GM12878 (cell line): ENCODE measurements around the gene EMC6. TPM values are rescaled to one million over a fixed set of nuclear protein-coding genes. Genes with fewer than 3 reads are reported as not detected.
"Not testable (repeated sequence)": the region's sequence is repeated elsewhere in the genome, so short reads cannot be mapped to it uniquely, and the experiment has no call there.

ENCODE experiments used
- ATAC-seq: fragments of 200-7000 bp; cut with Tn5 transposase; 3 replicates; pipeline ENCODE4 v1.9.1; 2020; ENCODE audit warnings: mild to moderate bottlenecking, moderate library complexity
- BruUV-seq: library from RNA; stranded (reverse); fragments of 400-500 nt; replicated peaks from 2 replicates; lab custom pipeline; 2021; lab: Mats Ljungman, UMichigan
- CTCF ChIA-PET: fragments of 300-600 bp; sonication (Branson Sonifier 250); formaldehyde crosslinking; extraction: SDS; loops from one replicate; lab custom pipeline; 2021; ENCODE audit warnings: inconsistent platforms; lab: Yijun Ruan, JAX
- POLR2A ChIA-PET: fragments of 350-600 bp; formaldehyde crosslinking; extraction: SDS; loops from one replicate; lab custom pipeline; 2021; ENCODE audit warnings: inconsistent platforms; lab: Charles Lee
- RAD21 ChIA-PET: fragments of 300-600 bp; sonication (Branson Sonifier 250); formaldehyde crosslinking; loops from one replicate; lab custom pipeline; 2023; ENCODE audit warnings: antibody characterized with exemption; ENCODE audit not compliant: unreplicated experiment; lab: Charles Lee
- SMC1A ChIA-PET: fragments of 300-600 bp; sonication (Branson Sonifier 250); formaldehyde crosslinking; loops from one replicate; lab custom pipeline; 2023; ENCODE audit not compliant: unreplicated experiment, uncharacterized antibody; lab: Charles Lee
- DNase-seq: peaks from one replicate; pipeline ENCODE4 v3.0.0-alpha.2; 2011; ENCODE audit warnings: low read depth, low spot score
- FAIRE-seq: peaks from 3 replicates; lab custom pipeline; 2011; peaks lifted over from hg19 to GRCh38; lab: Jason Lieb, UNC
- H2AFZ ChIP-seq: 2 replicates; pipeline ENCODE4 v1.6.0; 2011; ENCODE audit warnings: low read depth, low read length, control low read depth; ENCODE audit not compliant: control insufficient read depth
- H3K27ac ChIP-seq: 2 replicates; pipeline ENCODE4 v1.5.1; 2011; ENCODE audit warnings: control low read depth; ENCODE audit not compliant: control insufficient read depth, insufficient read depth
- H3K27me3 ChIP-seq, 2 experiments: replicated peaks in 1 of 2; 2 replicates each; pipeline versions ENCODE4 v1.6.0 to v1.6.1; 2011; ENCODE audit warnings: low read length in 1 of 2; ENCODE audit not compliant: control insufficient read depth in 2 of 2, insufficient read depth in 2 of 2
- H3K36me3 ChIP-seq, 2 experiments: 2 replicates each; pipeline ENCODE4 v1.5.1; 2011; ENCODE audit warnings: low read length in 1 of 2; ENCODE audit not compliant: control insufficient read depth in 2 of 2, insufficient read depth in 2 of 2
- H3K4me1 ChIP-seq: 2 replicates; pipeline ENCODE4 v1.6.1; 2011; ENCODE audit warnings: mild to moderate bottlenecking, low read length, moderate library complexity, mixed read lengths; ENCODE audit not compliant: control insufficient read depth, insufficient read depth
- H3K4me2 ChIP-seq: 2 replicates; pipeline ENCODE4 v1.6.0; 2011; ENCODE audit warnings: control low read depth; ENCODE audit not compliant: control insufficient read depth, insufficient read depth
- H3K4me3 ChIP-seq: fragments of 200-600 bp; sonication (generic); 2 replicates; pipeline ENCODE4 v1.5.1; 2016
- H3K79me2 ChIP-seq: 2 replicates; pipeline ENCODE4 v1.6.0; 2011; ENCODE audit warnings: low read length; ENCODE audit not compliant: control insufficient read depth, insufficient read depth
- H3K9ac ChIP-seq: 2 replicates; pipeline ENCODE4 v1.8.0; 2011; ENCODE audit warnings: low read length, control low read depth, mixed read lengths; ENCODE audit not compliant: control insufficient read depth, insufficient read depth
- H3K9me3 ChIP-seq: replicated peaks from 3 replicates; pipeline ENCODE4 v1.5.1; 2011; ENCODE audit warnings: mild to moderate bottlenecking, low read length; ENCODE audit not compliant: control insufficient read depth, insufficient read depth
- H4K20me1 ChIP-seq: 2 replicates; pipeline ENCODE4 v1.6.0; 2011; ENCODE audit not compliant: control insufficient read depth, insufficient read depth
- BRCA1 ChIP-seq: IDR thresholded peaks from 2 replicates; pipeline ENCODE4 v1.6.1; 2011; ENCODE audit warnings: low read depth, low read length, improper control_type of control experiment
- CBX3 ChIP-seq: fragments of 200-600 bp; sonication (generic); IDR thresholded peaks from 2 replicates; pipeline ENCODE4 v1.6.1; 2016; ENCODE audit warnings: low read depth, borderline replicate concordance
- ETV6 ChIP-seq, 2 experiments: fragments of 450-650 bp in 1 of 2; IDR thresholded peaks in 1 of 2; conservative IDR thresholded peaks in 1 of 2; 2 replicates each; pipeline ENCODE4 v1.6.1; 2014; ENCODE audit warnings: antibody characterized with exemption in 1 of 2, borderline replicate concordance in 1 of 2, low read depth in 1 of 2, mild to moderate bottlenecking in 1 of 2, moderate library complexity in 1 of 2
- FOXM1 ChIP-seq: IDR thresholded peaks from 2 replicates; pipeline ENCODE4 v1.6.1; 2012; ENCODE audit warnings: low read depth, mild to moderate bottlenecking, inconsistent platforms, low read length, moderate library complexity
- NFYA ChIP-seq: IDR thresholded peaks from 2 replicates; pipeline ENCODE4 v1.6.1; 2011; ENCODE audit warnings: low read depth, mild to moderate bottlenecking, low read length, improper control_type of control experiment, borderline replicate concordance
- NFYB ChIP-seq: IDR thresholded peaks from 2 replicates; pipeline ENCODE4 v1.6.1; 2011; ENCODE audit warnings: low read depth, mild to moderate bottlenecking, low read length, improper control_type of control experiment, moderate library complexity; ENCODE audit not compliant: insufficient read depth
- RBBP5 ChIP-seq: fragments of 200-600 bp; sonication (generic); conservative IDR thresholded peaks from 2 replicates; pipeline ENCODE4 v1.6.1; 2016
- SPI1 ChIP-seq: IDR thresholded peaks from 2 replicates; pipeline ENCODE4 v1.6.1; 2011; ENCODE audit warnings: low read depth, mild to moderate bottlenecking, low read length, moderate library complexity, borderline replicate concordance; ENCODE audit not compliant: insufficient read depth
- SUZ12 ChIP-seq: fragments of 200-600 bp; sonication (generic); IDR thresholded peaks from one replicate; pipeline ENCODE4 v1.6.1; 2018; ENCODE audit warnings: antibody characterized with exemption, mild to moderate bottlenecking; ENCODE audit not compliant: unreplicated experiment
- ZNF207 ChIP-seq: fragments of 450-650 bp; IDR thresholded peaks from 2 replicates; pipeline ENCODE4 v1.6.1; 2014; ENCODE audit warnings: antibody characterized with exemption, mild to moderate bottlenecking, borderline replicate concordance
- ZZZ3 ChIP-seq: IDR thresholded peaks from 2 replicates; pipeline ENCODE4 v1.6.1; 2011; ENCODE audit warnings: low read depth; ENCODE audit not compliant: control insufficient read depth, insufficient read length
- WGBS: methylation state at CpG from one replicate; pipeline ENCODE4 v1.1.6; 2016; ENCODE audit warnings: low lambda C conversion rate; ENCODE audit not compliant: insufficient replicate concordance, insufficient coverage; ENCODE audit errors: missing lambda C conversion rate; 5-methylcytosine and 5-hydroxymethylcytosine counted together
- in situ Hi-C: fragments of 300-500 bp; cut with MboI; formaldehyde crosslinking; loops from 9 replicates; pipeline ENCODE4 v1.14.3; 2018; ENCODE audit warnings: mixed read lengths
- intact Hi-C: fragments of 100-400 bp; cut with micrococcal nuclease; formaldehyde crosslinking; loops from one replicate; pipeline ENCODE4 v1.14.2; 2022; ENCODE audit not compliant: unreplicated experiment
- polyA plus RNA-seq, 11 experiments: library from polyadenylated mRNA; depleted of rRNA in 4 of 11; unstranded in 6 of 11; stranded (reverse) in 5 of 11; fragments of >200 nt; fragmentation: Nextera tagmentation in 4 of 11; fragmentation: Illumina TruSeq in 1 of 11; extraction: Ambion mirVana in 4 of 11; extraction: Trizol in 1 of 11; gene quantifications; 1 replicate in 1 of 11; 2 replicates in 10 of 11; pipeline versions ENCODE4 v1.2.1 to v1.2.3, GENCODE V29; 2011 to 2016; ENCODE audit warnings: inconsistent platforms in 2 of 11, missing spikeins in 2 of 11, low read depth in 1 of 11
- total RNA-seq, 4 experiments: library from RNA; depleted of rRNA in 3 of 4; stranded (reverse); fragments of >200 nt in 3 of 4; fragmentation: Illumina TruSeq in 1 of 4; extraction: Trizol in 1 of 4; gene quantifications; 2 replicates each; pipeline versions ENCODE4 v1.2.1 to v1.2.3, GENCODE V29; 2013 to 2021

Gene EMC6
- total and polyA plus RNA-seq, 10 of the 15 experiments (the other 5 are each of a cell fraction or from before 2014, with no cell fraction given), result 5.1 to 172 (median 35.9) TPM

DNA sequence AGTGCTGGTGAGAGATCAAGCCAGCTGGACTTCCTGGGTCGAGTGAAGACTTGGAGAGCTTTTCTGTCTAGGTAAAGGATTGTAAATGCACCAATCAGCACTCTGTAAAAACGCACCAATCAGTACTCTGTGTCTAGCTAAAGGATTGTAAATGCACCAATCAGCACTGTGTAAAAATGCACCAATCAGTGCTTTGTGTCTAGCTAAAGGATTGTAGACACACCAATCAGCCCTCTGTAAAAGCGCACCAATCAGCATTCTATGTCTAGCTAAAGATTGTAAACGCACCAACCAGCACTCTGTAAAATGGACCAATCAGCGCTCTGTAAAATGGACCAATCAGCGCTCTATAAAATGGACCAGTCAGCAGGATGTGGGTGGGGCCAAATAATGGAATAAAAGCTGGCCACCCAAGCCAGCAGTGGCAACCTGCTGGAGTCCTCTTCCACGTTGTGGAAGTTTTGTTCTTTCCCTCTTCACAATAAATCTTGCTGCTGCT is 33.5 kb downstream of the EMC6 start:
- H3K4me3 ChIP-seq, H3K4me1 ChIP-seq, BruUV-seq, RAD21 ChIA-PET, H3K27ac ChIP-seq, CTCF ChIA-PET, FAIRE-seq, H3K4me2 ChIP-seq, H3K27me3 ChIP-seq, ATAC-seq, H3K79me2 ChIP-seq, H3K9ac ChIP-seq, H4K20me1 ChIP-seq, intact Hi-C loops, H2AFZ ChIP-seq, DNase-seq, H3K36me3 ChIP-seq: not testable (repeated sequence)
- in situ Hi-C loops, result loop anchor here (25.0 kb wide), 1 partner anchor 1510 kb away; no protein-coding TSS in a partner anchor
- 83% methylated on average over 7 of the region's 7 CpGs for WGBS
- peaks cover 15% of the 10 kb centered on the region; the same call in 2 of the 3 replicates for H3K9me3 ChIP-seq
- ChIA-PET SMC1A (interaction anchor here (1.3 to 1.9 kb wide), 2 partner anchors 9 to 21 kb away, joined by 4 to 5 read pairs; no protein-coding TSS in a partner anchor), POLR2A (interaction anchor here (0.9 kb wide), 1 partner anchor 9 kb away, joined by 5 read pairs; no protein-coding TSS in a partner anchor)
- TF ChIP-seq NFYB, result peak; percentile 83

DNA sequence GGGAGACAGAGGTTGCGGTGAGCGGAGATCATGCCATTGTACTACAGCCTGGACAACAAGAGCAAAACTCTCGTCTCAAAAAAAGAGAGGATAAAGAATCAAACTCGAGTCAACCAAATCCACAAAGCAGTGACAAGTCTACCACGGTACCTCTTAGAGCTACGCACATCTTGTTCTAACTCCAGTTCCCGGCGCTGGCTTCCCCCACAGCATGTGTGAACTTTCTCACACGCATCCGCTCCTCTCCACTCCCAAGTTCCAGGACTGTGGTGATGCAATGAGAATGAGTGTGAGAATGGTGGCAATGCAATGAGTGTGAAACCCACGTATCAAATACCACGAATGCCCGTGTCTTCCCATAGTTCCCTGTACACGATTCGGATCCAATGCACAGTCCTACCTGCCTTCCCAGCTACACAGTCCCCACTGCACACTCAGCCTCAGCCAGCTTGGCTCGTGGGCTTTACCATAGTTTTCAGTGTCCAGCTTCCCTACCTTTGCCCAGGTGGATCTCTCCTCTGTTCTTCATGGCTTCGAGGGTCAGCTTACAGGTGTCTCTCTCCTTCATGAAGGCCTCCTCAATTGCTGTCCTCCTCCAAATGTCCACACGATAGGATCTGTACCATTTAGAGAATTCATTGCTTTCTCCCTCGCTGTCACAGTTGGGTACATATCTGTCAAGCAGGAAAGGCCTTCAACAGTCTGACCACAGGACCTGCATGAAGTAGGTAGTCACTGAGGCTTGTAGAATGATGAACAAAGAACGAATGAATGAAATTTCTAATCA is 36.5 kb downstream of the EMC6 start:
- Histone ChIP-seq H3K4me3 (no peak overlapping the region), H3K4me1 (peaks cover 4% of the 10 kb centered on the region; the same call in 1 of the 2 replicates), H3K79me2 (no peaks in the 10 kb centered on the region), H3K9ac (no peak overlapping the region), H3K27me3 (no peaks in the 10 kb centered on the region), H3K27ac (no peak overlapping the region), H3K4me2 (no peak overlapping the region), H4K20me1 (no peaks in the 10 kb centered on the region), H3K9me3 (peaks cover 3% of the 10 kb centered on the region; the same call in 2 of the 3 replicates), H2AFZ (no peak overlapping the region), H3K36me3 (no peaks in the 10 kb centered on the region)
- no peak for FAIRE-seq
- intact Hi-C loops (no loop called here), in situ Hi-C loops (loop anchor here (25.0 kb wide), 1 partner anchor 1507 kb away; no protein-coding TSS in a partner anchor)
- ChIA-PET RAD21 (no interaction called here), CTCF (interaction anchor here (0.6 to 2.1 kb wide), 2 partner anchors 33 to 206 kb away, joined by 3 to 5 read pairs; no protein-coding TSS in a partner anchor), POLR2A (no interaction called here), SMC1A (no interaction called here)
- no peak for ATAC-seq
- TF ChIP-seq FOXM1 (no peak), BRCA1 (no peak), ZNF207 (no peak), NFYA (no peak), SPI1 (no peak), ZZZ3 (no peak), SUZ12 (no peak), RBBP5 (no peak), ETV6 (conservative IDR thresholded peaks at IDR 0.05 in 1 of 2, IDR thresholded peaks at IDR 0.05 in 1 of 2; ENCODE audit: borderline replicate concordance in 1 of 2, low read depth in 1 of 2) (no peak), CBX3 (no peak)
- WGBS, result 74% methylated on average over 20 of the region's 20 CpGs
- no TSS peak for BruUV-seq
- no peak for DNase-seq
